ENCODE data around the gene BTG1.

The BTG1 gene, protein sequence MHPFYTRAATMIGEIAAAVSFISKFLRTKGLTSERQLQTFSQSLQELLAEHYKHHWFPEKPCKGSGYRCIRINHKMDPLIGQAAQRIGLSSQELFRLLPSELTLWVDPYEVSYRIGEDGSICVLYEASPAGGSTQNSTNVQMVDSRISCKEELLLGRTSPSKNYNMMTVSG

GRCh38 chr12:92145731-92146496, at the start of gene BTG1:
Gene BTG1 (minus strand): TSS chr12:92145846. CDS start chr12:92145535, 311 bp downstream.
- peak; percentile 100 for DNase-seq

DNA sequence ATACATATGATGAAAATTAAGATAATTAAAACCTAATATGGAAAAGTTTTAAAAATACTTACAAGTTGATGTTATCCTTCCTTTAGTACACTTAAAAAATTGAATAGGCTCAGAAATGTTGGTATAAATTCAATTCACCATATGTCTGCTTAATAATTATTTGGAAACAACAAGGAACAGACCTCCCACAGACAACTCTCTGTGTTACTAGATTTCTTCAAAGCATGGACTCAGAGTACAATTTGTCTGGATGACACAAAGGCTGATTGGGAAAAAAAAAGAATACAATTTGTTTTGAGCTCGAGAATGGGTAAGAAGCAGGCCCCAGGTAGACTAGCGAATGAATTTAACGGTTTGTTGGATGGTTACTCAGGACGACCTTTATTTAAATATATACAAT, 48.9 kb upstream of the BTG1 start:
- DNase-seq, result no peak

GRCh38 chr12:92193846-92194245, 48.2 kb upstream of the BTG1 start:
- no peak for DNase-seq

DNA sequence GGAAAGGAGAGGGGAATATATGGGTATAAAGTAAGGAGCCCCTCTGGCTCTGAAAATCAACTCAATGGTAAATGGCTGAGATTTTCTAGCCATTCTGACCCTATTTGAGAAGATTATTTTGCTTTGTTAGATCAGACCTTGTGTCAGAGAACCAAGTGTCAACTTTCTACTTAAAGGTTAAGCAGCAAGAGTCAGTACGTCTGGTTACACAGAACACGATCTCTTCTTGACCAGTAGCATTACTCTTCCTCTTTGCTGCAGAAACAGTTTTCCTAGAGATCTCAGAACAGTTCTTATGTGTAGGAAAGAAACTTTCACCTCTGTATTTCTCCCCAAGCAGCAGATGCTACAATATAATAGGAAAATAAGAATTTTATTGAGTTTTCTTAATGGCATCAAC, 47.4 kb upstream of the BTG1 start:
- DNase-seq, result no peak

- DNase-seq, result no peak
These were observed 46.7 kb upstream of the BTG1 start for GRCh38 chr12:92192360-92192759.

- no peak for DNase-seq
These were observed 45.4 kb upstream of the BTG1 start for GRCh38 chr12:92191061-92191460.

GRCh38 chr12:92188517-92189188, 43.0 kb upstream of the BTG1 start:
- DNase-seq, result no peak

DNA sequence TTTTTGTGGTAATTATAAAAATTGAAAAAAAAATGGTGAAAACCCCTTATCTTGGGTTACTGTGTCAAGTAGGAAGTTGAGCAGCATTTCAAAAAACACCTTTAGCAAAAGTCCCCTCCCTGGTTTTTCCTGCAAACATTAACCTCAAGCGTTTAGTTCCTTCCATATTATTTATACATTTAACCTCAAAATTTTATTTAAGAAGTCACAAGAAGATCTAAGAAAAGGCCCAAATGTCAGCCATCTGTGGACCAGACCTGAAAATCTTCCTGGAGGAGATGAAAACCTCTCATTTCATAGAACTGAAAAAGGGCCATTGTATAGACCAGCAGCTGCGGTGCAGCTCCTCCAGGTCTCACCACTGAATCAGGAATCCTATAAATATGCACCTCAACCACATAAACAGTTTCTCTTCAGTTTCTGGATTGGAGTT, 40.4 kb upstream of the BTG1 start:
- DNase-seq, result peak; percentile 53

GRCh38 chr12:92185052-92185451, 39.4 kb upstream of the BTG1 start:
- peak; percentile 68 for DNase-seq

- DNase-seq, result no peak
These were observed 37.9 kb upstream of the BTG1 start for GRCh38 chr12:92183575-92183974.

GRCh38 chr12:92178340-92178739, 32.7 kb upstream of the BTG1 start:
- DNase-seq, result peak; percentile 18

DNA sequence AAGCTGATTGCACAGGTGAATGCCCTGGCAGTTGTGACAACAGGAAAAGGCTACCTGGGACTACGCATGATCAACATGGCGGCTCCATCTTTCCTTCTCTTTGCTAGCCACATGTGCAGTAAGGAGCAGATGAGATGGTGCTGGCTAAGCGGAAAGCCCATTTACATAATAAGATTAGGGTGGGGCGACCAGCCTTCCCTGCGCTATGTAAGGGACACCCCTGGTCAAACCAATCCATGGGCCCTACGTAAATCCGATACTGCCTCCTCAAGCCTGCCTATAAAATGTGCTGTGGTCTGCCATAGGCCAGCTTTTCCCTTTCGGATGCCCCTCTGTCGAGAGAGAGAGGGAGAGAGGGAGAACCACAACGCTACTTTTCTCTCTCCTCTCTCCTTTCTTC, 31.0 kb upstream of the BTG1 start:
- DNase-seq, result no peak

- no peak for DNase-seq
These were observed 30.3 kb upstream of the BTG1 start for GRCh38 chr12:92175961-92176360.

- no peak for DNase-seq
These were observed 24.4 kb upstream of the BTG1 start for GRCh38 chr12:92170050-92170449.

DNA sequence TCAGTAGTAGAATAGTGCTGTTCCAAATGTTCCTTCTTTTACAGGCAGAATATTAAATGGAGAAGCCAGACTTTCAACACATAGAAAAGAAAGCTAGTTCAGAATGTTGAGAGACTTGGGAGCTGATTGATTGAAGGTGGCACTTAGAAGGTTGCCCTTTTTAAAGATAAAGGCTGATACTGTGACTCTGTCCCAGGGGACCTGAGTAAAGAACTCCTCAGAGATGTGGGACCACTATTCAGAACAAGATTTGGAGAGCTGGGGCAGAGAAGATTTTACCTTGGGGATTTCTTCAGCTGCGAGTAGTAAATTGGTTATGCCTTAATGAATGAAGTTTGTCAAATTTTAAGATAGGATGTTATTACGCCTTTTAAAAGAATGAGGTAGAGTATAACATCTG, 21.4 kb upstream of the BTG1 start:
- no peak for DNase-seq

GRCh38 chr12:92164712-92165111, 19.1 kb upstream of the BTG1 start:
- no peak for DNase-seq

DNA sequence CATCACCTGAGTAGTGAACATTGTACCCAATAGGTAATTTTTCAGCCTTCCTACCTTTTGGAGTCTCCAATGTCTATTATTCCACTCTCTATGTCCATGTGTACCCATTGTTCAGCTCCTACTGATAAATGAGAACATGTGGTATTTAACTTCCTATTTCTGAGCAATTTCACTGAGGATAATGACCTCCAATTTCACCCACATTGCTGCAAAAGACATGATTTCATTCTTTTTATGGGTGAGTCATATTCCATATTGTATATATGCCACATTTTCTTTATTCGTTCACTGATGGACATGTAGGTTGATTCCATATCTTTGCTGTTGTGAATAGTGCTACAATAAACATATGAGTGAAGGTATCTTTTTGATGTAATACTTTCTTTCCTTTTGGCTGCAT, 16.4 kb upstream of the BTG1 start:
- no peak for DNase-seq

DNA sequence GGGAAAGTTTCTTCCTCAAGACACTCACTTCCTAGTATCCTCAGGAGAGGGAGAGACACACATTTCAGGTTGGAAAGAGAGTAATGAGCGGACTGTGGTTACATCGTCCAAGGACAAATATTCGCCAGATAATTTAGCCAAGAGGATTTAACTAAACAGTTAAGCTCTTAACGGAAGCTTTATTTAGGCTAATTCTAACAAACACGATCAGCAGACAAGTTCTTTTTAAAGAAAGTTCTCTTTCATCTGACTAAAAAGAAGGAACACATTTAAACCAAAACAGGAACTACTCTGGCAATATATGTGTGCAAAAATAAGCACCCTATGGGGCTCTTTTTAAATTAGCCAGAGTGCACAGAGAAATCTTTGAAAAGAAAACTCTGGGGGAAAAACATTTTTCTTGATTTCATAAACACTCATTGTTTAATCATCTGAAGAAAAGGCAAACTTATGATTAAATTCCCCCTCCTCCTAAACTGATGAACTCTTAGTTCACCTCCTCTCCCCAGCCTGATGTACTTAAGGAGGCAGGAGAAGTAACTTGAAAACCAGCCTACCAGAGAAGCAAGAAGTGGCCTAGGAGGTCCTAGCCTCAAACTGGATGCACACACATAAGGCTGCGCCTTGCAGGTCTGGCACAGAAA, 13.3 kb upstream of the BTG1 start:
- peak; percentile 13 for DNase-seq

- no peak for DNase-seq
These were observed 11.2 kb upstream of the BTG1 start for GRCh38 chr12:92156704-92157395.

DNA sequence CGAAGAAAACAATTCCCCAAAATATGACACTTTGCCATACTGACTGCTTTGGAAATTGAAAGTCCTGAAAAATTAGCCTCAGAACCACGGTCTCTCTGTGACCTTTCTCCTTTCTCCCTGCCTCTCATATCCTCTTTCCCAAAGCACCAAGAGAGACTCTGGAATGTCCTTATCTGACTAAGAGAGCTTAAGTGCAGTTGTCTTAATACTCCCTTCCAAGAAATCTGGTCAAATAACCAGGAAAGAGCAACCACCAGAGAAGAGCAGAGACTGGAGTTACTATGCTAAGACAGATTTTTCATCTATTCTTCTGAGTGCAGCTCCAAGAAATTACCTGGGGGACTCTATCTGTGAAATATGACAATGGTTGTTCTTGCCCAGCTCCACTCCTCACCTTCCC, 10.5 kb upstream of the BTG1 start:
- no peak for DNase-seq

GRCh38 chr12:92155733-92156132, 10.1 kb upstream of the BTG1 start:
- DNase-seq, result no peak

DNA sequence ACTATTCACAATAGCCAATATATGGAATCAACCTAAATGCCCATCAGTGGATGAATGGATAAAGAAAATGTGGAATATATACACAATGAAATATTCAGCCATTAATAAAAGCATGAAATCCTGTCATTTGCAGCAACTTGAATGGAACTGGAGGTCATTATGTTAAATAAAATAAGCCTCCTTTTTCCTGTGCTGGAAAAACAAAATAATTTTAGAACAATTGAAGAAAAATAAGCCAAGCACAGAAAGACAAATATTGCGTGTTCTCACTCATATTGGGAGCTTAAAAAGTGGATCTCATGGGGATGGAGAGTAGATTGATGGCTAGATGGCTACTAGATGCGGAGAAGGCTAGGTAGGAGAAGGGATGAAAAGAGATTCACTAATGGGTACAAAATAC, 6.3 kb upstream of the BTG1 start:
- DNase-seq, result no peak

- DNase-seq, result no peak
These were observed 3.9 kb upstream of the BTG1 start for GRCh38 chr12:92149563-92149962.
